Measurements from ENCODE around the gene PMEPA1. TPM values are rescaled to one million over a fixed set of nuclear protein-coding genes. Genes with fewer than 3 reads are reported as not detected.
A peak's percentile ranks its signal among the peaks of the same experiment; 100 is the strongest.

PMEPA1 gene
- total RNA-seq, 2 experiments from 2014 or later, result 0.76 to 1.3 TPM

DNA sequence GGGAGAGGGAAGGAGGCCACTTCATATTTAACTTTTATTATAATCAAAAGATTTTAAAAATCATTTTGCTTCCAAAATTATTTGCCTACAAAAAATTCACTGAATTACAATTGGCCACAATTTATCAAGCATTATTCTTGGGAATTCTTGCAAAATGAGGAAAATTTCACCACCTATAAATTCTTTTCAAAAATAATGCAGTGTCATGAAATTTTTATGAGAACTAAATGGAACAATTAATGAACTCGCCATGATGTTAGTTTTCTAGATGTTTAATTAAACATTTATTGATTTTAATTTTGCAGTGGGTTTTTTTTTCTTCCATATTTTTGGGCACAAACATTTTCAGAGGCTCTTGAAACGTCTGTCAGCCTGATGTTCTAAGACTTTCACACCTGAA, 83.8 kb downstream of the PMEPA1 start:
- Mint-ChIP-seq H3K36me3 (ENCODE audit: low read depth) (peaks cover 23% of the 10 kb centered on the region), H3K4me3 (no peak overlapping the region), H3K27ac (no peak overlapping the region), H3K4me1 (peaks cover 59% of the 10 kb centered on the region), H3K27me3 (peaks cover 33% of the 10 kb centered on the region), H3K9me3 (peaks cover 16% of the 10 kb centered on the region)
- POLR2A ChIA-PET, result no interaction called here
- no peak for DNase-seq
- CTCF ChIA-PET, result no interaction called here

DNA sequence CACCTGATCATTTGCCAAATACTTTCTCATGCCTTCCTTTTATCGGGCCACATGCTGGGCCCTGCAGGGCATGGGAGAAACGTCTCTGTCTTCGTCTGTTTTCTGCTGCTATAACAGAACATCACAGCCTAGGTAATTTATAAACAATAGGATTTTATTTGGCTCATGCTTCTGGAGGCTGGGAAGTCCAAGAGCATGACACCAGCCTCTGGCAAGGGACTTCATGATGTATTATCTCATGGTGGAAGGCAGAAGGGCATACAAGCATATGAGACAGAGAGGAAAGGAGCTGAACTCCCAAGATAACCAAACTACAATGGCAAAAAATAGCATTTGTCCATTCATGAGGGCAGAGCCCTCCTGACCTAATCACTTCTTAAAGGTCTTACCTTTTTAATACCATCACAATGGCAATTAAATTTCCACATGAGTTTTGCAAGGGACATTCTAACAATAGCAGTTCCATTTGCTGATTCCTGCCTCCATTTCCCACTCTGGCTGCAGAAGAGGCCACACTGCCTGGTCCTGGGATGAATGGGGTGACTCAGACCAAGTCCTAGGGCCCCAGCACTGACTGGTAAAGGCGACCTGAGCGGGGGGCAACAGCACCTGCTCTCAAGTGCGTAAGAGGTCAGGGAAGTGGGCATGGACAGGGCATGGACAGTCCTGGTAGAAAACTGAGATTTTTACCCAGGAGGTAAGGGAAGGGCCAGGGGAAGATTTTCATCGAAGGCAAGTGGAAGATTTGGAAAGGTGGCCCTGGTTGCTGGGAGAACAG, 84.4 kb downstream of the PMEPA1 start:
- H3K4me1 Mint-ChIP-seq, result peaks cover 65% of the 10 kb centered on the region

GRCh38 chr20:57624124-57624523, 85.7 kb downstream of the PMEPA1 start:
- peaks cover 18% of the 10 kb centered on the region for H3K36me3 Mint-ChIP-seq (ENCODE audit: low read depth)
- no peak overlapping the region for H3K4me3 Mint-ChIP-seq
- POLR2A ChIA-PET, result interaction anchor here (10.2 kb wide), 1 partner anchor 7 kb away, joined by 121 read pairs; no protein-coding TSS in a partner anchor
- peaks cover 61% of the 10 kb centered on the region for H3K4me1 Mint-ChIP-seq
- peaks cover 12% of the 10 kb centered on the region for H3K9me3 Mint-ChIP-seq
- no peak for DNase-seq
- CTCF ChIA-PET, result no interaction called here
- peaks cover 19% of the 10 kb centered on the region for H3K27me3 Mint-ChIP-seq
- no peak overlapping the region for H3K27ac Mint-ChIP-seq

More for the DNA sequence above, 84.4 kb downstream of the PMEPA1 start:
- H3K27me3 Mint-ChIP-seq, result peaks cover 28% of the 10 kb centered on the region
- CTCF ChIA-PET, result no interaction called here
- no peak overlapping the region for H3K27ac Mint-ChIP-seq
- POLR2A ChIA-PET, result no interaction called here
- no peak overlapping the region for H3K4me3 Mint-ChIP-seq
- peaks cover 22% of the 10 kb centered on the region for H3K36me3 Mint-ChIP-seq (ENCODE audit: low read depth)
- peaks cover 16% of the 10 kb centered on the region for H3K9me3 Mint-ChIP-seq
- DNase-seq, result peak; percentile 12

DNA sequence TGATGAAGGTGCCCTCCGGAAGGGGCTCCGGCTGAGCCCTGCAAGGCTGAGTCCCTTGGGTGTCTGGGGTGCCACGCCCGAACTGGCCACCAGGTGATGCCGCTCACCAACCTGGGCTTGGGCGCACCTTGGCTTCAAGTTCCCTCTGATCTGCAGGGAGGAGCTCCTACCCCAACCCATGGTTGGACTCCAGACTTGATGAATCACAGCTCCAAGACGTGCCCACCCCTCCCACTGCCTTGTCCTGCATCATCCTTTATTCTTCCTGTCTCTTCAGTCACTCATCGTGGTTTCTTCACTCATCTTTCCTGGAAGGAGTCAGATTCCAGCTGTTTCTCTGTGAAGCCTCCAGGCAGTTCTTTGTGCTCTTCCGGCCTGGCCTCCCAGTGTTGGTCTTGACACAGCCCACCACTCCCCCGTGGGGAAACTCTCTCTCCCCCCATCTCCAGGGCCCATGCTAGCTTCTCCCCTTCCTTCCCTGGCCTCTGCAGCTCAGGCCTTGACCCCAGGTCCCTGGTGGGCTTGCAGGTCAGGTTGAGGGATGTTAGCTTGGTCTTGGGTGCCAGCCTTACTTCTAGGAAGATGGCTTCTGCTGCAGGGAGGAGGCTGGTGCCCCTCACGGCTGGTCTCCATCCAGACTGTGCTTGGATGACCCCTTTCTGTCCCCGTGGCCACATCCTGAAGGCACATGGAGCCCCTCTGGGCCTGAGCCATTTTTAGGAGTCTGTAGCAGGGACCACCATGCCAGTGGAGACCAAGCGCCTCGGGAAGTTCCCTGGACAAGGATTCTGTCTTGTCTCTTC, 87.0 kb downstream of the PMEPA1 start:
- Mint-ChIP-seq H3K4me1 (peaks cover 65% of the 10 kb centered on the region), H3K27me3 (peaks cover 19% of the 10 kb centered on the region), H3K36me3 (ENCODE audit: low read depth) (peaks cover 32% of the 10 kb centered on the region), H3K27ac (peak overlapping the region; percentile 68), H3K9me3 (peaks cover 12% of the 10 kb centered on the region), H3K4me3 (no peak overlapping the region)
- peak; percentile 82 for DNase-seq
- ChIA-PET CTCF (interaction anchor here (0.6 to 2.0 kb wide), 23 partner anchors 8 to 557 kb away, joined by 3 to 12 read pairs (median 3); partner anchors contain the start of gene PMEPA1), POLR2A (interaction anchor here (0.6 to 10.2 kb wide), 5 partner anchors 8 to 464 kb away, joined by 3 to 121 read pairs (median 4); no protein-coding TSS in a partner anchor)

GRCh38 chr20:57622201-57622570, 87.6 kb downstream of the PMEPA1 start:
- POLR2A ChIA-PET, result interaction anchor here (0.6 to 10.2 kb wide), 4 partner anchors 9 to 464 kb away, joined by 3 to 121 read pairs (median 4); no protein-coding TSS in a partner anchor
- peaks cover 65% of the 10 kb centered on the region for H3K4me1 Mint-ChIP-seq
- peaks cover 37% of the 10 kb centered on the region for H3K36me3 Mint-ChIP-seq (ENCODE audit: low read depth)
- DNase-seq, result no peak
- H3K27me3 Mint-ChIP-seq, result peaks cover 22% of the 10 kb centered on the region
- H3K4me3 Mint-ChIP-seq, result no peak overlapping the region
- CTCF ChIA-PET, result interaction anchor here (0.7 to 3.6 kb wide), 21 partner anchors 7 to 558 kb away, joined by 3 to 28 read pairs (median 4); partner anchors contain the start of gene PMEPA1
- H3K27ac Mint-ChIP-seq, result peak overlapping the region; percentile 68
- H3K9me3 Mint-ChIP-seq, result peaks cover 12% of the 10 kb centered on the region

GRCh38 chr20:57621421-57622200, 88.2 kb downstream of the PMEPA1 start:
- peaks cover 69% of the 10 kb centered on the region for H3K4me1 Mint-ChIP-seq
- peaks cover 42% of the 10 kb centered on the region for H3K36me3 Mint-ChIP-seq (ENCODE audit: low read depth)
- peaks cover 24% of the 10 kb centered on the region for H3K27me3 Mint-ChIP-seq
- H3K4me3 Mint-ChIP-seq, result peak overlapping the region; percentile 88
- H3K9me3 Mint-ChIP-seq, result peaks cover 12% of the 10 kb centered on the region
- peak overlapping the region; percentile 99 for H3K27ac Mint-ChIP-seq
- DNase-seq, result no peak
- ChIA-PET CTCF (interaction anchor here (0.9 to 6.4 kb wide), 14 partner anchors 8 to 559 kb away, joined by 3 to 65 read pairs (median 6); partner anchors contain the start of gene PMEPA1), POLR2A (interaction anchor here (1.4 to 10.2 kb wide), 6 partner anchors 9 to 232 kb away, joined by 3 to 121 read pairs (median 14); partner anchors contain the start of gene RBM38)

DNA sequence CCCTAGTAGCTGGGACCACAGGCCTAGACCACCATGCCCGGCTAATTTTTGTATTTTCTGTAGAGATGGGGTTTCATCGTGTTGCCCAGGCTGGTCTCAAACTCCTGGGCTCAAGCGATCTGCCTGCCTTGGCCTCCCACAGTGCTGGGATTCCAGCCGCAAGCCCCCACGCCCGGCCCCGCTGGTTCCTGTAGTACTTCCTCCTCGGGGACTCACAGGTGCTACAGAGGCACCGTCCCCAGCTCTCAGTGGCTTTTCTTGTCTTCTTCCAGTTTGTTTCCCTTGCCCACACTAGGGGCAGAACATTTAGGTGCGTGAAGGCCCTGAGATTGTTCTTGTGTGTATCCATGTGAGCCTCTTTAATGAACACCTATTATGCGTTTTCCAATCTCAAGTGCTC, 88.8 kb downstream of the PMEPA1 start:
- H3K4me3 Mint-ChIP-seq, result peak overlapping the region; percentile 88
- no peak for DNase-seq
- H3K27me3 Mint-ChIP-seq, result peaks cover 24% of the 10 kb centered on the region
- H3K9me3 Mint-ChIP-seq, result peaks cover 12% of the 10 kb centered on the region
- POLR2A ChIA-PET, result interaction anchor here (1.4 to 10.2 kb wide), 9 partner anchors 10 to 231 kb away, joined by 3 to 121 read pairs (median 13); partner anchors contain the start of gene RBM38
- H3K4me1 Mint-ChIP-seq, result peaks cover 65% of the 10 kb centered on the region
- CTCF ChIA-PET, result interaction anchor here (1.1 to 6.4 kb wide), 7 partner anchors 8 to 559 kb away, joined by 4 to 65 read pairs (median 10); no protein-coding TSS in a partner anchor
- H3K27ac Mint-ChIP-seq, result peak overlapping the region; percentile 99
- peaks cover 46% of the 10 kb centered on the region for H3K36me3 Mint-ChIP-seq (ENCODE audit: low read depth)

DNA sequence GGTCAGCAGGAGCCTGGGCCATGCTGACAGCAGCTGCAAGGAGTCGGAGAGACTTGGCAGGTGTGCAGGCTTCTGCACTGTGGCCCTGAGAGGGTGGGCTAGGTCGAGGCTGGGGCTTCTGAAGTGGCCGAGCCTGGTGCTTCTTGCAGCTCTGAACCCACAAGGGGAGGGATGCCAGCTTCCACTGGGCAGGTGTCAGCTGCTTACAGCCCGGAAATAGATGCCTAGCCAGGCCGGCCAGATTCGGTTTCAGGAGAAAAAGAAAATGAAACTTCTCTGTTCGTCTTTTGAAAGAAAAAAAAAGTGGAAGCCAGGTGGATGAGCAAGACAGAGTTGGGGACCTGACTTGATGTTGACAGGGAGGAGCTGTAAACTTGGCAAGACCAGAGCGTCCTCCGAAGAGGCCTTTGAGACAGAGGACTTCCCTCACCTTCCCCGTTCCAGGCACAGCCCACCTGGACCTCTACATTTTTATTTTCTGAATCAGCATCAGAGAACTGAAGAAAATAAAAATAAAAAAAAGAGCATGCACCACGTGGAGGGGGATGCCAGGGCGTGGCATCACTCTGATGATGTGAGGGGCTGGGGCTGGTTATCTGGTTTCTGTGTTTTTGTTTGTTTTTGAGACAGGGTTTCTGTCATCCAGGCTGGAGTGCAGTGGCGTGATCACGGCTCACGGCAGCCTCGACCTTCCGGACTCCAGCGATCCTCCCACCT, 89.4 kb downstream of the PMEPA1 start, which contains the start of gene ZBP1:
Gene ZBP1 (minus strand): TSS at position 153 of the 717 bp plus-strand sequence. CDS start 131 bp downstream, at position 22.
- Mint-ChIP-seq H3K36me3 (ENCODE audit: low read depth) (peaks cover 48% of the 10 kb centered on the region), H3K27ac (peak within 1 kb of the TSS; percentile 99), H3K4me1 (peaks cover 64% of the 10 kb centered on the region), H3K27me3 (peaks cover 24% of the 10 kb centered on the region), H3K4me3 (peak within 1 kb of the TSS; percentile 88), H3K9me3 (peaks cover 12% of the 10 kb centered on the region)
- CTCF ChIA-PET, result interaction anchor here (1.2 to 6.4 kb wide), 10 partner anchors 9 to 560 kb away, joined by 4 to 65 read pairs (median 8); partner anchors contain the start of gene PMEPA1
- DNase-seq, result peak; percentile 79
- POLR2A ChIA-PET, result interaction anchor here (0.7 to 10.2 kb wide), 20 partner anchors 11 to 1544 kb away, joined by 3 to 121 read pairs (median 6); partner anchors contain the start of genes PMEPA1, RBM38 and STX16

GRCh38 chr20:57619051-57619831, 90.6 kb downstream of the PMEPA1 start:
- Mint-ChIP-seq H3K4me3 (peak overlapping the region; percentile 88), H3K36me3 (ENCODE audit: low read depth) (peaks cover 49% of the 10 kb centered on the region), H3K4me1 (peaks cover 65% of the 10 kb centered on the region), H3K27ac (peak overlapping the region; percentile 99), H3K9me3 (peaks cover 2% of the 10 kb centered on the region), H3K27me3 (peaks cover 15% of the 10 kb centered on the region)
- CTCF ChIA-PET, result interaction anchor here (0.7 to 6.4 kb wide), 17 partner anchors 10 to 688 kb away, joined by 3 to 65 read pairs (median 6); partner anchors contain the start of genes PMEPA1 and RBM38
- POLR2A ChIA-PET, result interaction anchor here (0.7 to 10.2 kb wide), 24 partner anchors 10 to 1546 kb away, joined by 3 to 121 read pairs (median 5); partner anchors contain the start of genes PMEPA1, RBM38 and STX16
- peak; percentile 87 for DNase-seq

DNA sequence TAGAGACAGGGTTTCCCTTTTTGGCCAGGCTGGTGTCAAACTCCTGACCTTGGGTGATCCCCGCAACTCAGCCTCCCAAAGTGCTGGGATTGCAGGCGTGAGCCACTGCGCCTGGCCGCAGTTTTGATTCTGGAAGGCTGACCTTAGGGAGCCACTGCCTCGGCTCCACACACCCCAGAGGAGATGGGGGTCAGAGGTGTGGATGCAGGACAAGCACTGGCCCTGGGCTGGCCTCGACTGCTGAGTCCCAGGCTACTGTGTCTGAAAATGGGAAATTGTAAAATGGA, 91.1 kb downstream of the PMEPA1 start:
- ChIA-PET CTCF (interaction anchor here (0.9 to 6.4 kb wide), 9 partner anchors 11 to 689 kb away, joined by 3 to 65 read pairs (median 7); partner anchors contain the start of gene RBM38), POLR2A (interaction anchor here (0.9 to 10.2 kb wide), 14 partner anchors 12 to 688 kb away, joined by 3 to 121 read pairs (median 10); partner anchors contain the start of genes PMEPA1 and RBM38)
- Mint-ChIP-seq H3K4me1 (peaks cover 65% of the 10 kb centered on the region), H3K9me3 (no peaks in the 10 kb centered on the region), H3K4me3 (peak overlapping the region; percentile 88), H3K27me3 (peaks cover 9% of the 10 kb centered on the region), H3K27ac (peak overlapping the region; percentile 99), H3K36me3 (ENCODE audit: low read depth) (peaks cover 49% of the 10 kb centered on the region)
- DNase-seq, result no peak

All from activated CD4-positive, alpha-beta memory T cell treated with anti-CD3 and anti-CD28 coated beads, Interleukin-2, amount 10 ng/mL, durations not matched to agents 7 days and 5 days (primary cell).